ENCODE measurements around the gene CTNNA2.

- TF ChIP-seq CTCF (IDR thresholded peaks at IDR 0.05), result no peak
- no peak for TF ChIP-seq TCF7L2 (IDR thresholded peaks at IDR 0.05; ENCODE audit: low read depth, low read length)
These were observed 555.3 kb downstream of the CTNNA2 start for GRCh38 chr2:80068038-80068731.

Measured in Panc1 (cell line).